K562 (cell line): Measurements from ENCODE around the gene CTDSP1. TPM values are rescaled to one million over a fixed set of nuclear protein-coding genes. Genes with fewer than 3 reads are reported as not detected.

ENCODE experiments used
- ATAC-seq: fragments of 200-7000 bp; cut with Tn5 transposase; 3 replicates; pipeline ENCODE4 v1.9.1; 2020; ENCODE audit warnings: moderate library complexity
- BruUV-seq: library from RNA; stranded (reverse); fragments of 400-500 nt; replicated peaks from 2 replicates; lab custom pipeline; 2021; lab: Mats Ljungman, UMichigan
- CTCF ChIA-PET: fragments of 300-600 bp; formaldehyde crosslinking; extraction: SDS; loops from one replicate; lab custom pipeline; 2021; ENCODE audit warnings: low intra/inter-chr PET ratio; lab: Yijun Ruan, JAX
- POLR2A ChIA-PET: fragments of 300-600, 350-650 bp; sonication (Branson Sonifier 250); formaldehyde crosslinking; extraction: SDS; loops from one replicate; lab custom pipeline; 2021; ENCODE audit warnings: antibody characterized with exemption, inconsistent platforms; lab: Yijun Ruan, JAX
- DNase-seq, 4 experiments: peaks; one replicate each; pipeline versions ENCODE4 v3.0.0 to v3.0.0-alpha.2; 2011 to 2018; ENCODE audit warnings: low spot score in 3 of 4, mixed read lengths in 3 of 4; ENCODE audit errors: extremely low read depth in 1 of 4
- FAIRE-seq: peaks from 2 replicates; lab custom pipeline; 2011; peaks lifted over from hg19 to GRCh38; lab: Jason Lieb, UNC
- H2AFZ ChIP-seq: 2 replicates; pipeline ENCODE4 v1.6.0; 2011; ENCODE audit warnings: low read depth, low read length, control low read depth, inconsistent platforms
- H3K27ac ChIP-seq: fragments of 200-600 bp; 3 replicates; pipeline ENCODE4 v1.8.0; 2011; ENCODE audit warnings: low read depth, mild to moderate bottlenecking, control low read depth, inconsistent platforms, low read length, moderate library complexity, mixed read lengths; ENCODE audit errors: extremely low read depth
- H3K27me3 ChIP-seq, 2 experiments: fragments of 300-600 bp in 1 of 2; 2 replicates in 1 of 2; 3 replicates in 1 of 2; pipeline versions ENCODE4 v1.6.0 to v1.8.0; 2011; ENCODE audit warnings: inconsistent platforms in 2 of 2, low read length in 2 of 2, mild to moderate bottlenecking in 1 of 2, mixed read lengths in 1 of 2, moderate library complexity in 1 of 2; ENCODE audit not compliant: control insufficient read depth in 2 of 2, insufficient read depth in 2 of 2
- H3K36me3 ChIP-seq: fragments of 300-600 bp; 3 replicates; pipeline ENCODE4 v1.8.0; 2011; ENCODE audit warnings: mild to moderate bottlenecking, low read length, inconsistent platforms; ENCODE audit not compliant: control insufficient read depth, insufficient read depth
- H3K4me1 ChIP-seq, 2 experiments: fragments of 200-600 bp in 1 of 2; replicated peaks in 1 of 2; 2 replicates in 1 of 2; 3 replicates in 1 of 2; pipeline versions ENCODE4 v1.5.1 to v1.8.0; 2011; ENCODE audit warnings: inconsistent platforms in 2 of 2, low read length in 2 of 2, mild to moderate bottlenecking in 1 of 2, mixed read lengths in 1 of 2, moderate library complexity in 1 of 2; ENCODE audit not compliant: control insufficient read depth in 2 of 2, insufficient read depth in 2 of 2
- H3K4me2 ChIP-seq: 2 replicates; pipeline ENCODE4 v1.6.1; 2011; ENCODE audit warnings: low read length, control low read depth, inconsistent platforms, mixed read lengths; ENCODE audit not compliant: insufficient read depth
- H3K4me3 ChIP-seq: fragments of 200-600 bp; sonication (generic), shearing (Covaris generic); 2 replicates; pipeline ENCODE4 v1.5.1; 2016; ENCODE audit warnings: control low read depth, inconsistent platforms
- H3K79me2 ChIP-seq: fragments of 200-600 bp; 3 replicates; pipeline ENCODE4 v1.8.0; 2011; ENCODE audit warnings: low read length, inconsistent platforms; ENCODE audit not compliant: control insufficient read depth, insufficient read depth
- H3K9ac ChIP-seq, 2 experiments: 2 replicates each; pipeline versions ENCODE4 v1.6.0 to v1.6.1; 2011; ENCODE audit warnings: low read depth in 2 of 2, low read length in 2 of 2, control low read depth in 1 of 2, inconsistent platforms in 1 of 2, mild to moderate bottlenecking in 1 of 2, mixed read lengths in 1 of 2; ENCODE audit not compliant: insufficient read depth in 1 of 2
- H3K9me1 ChIP-seq: one replicate; pipeline ENCODE4 v1.6.0; 2011; ENCODE audit warnings: inconsistent platforms, mild to moderate bottlenecking, low read length, moderate library complexity; ENCODE audit not compliant: control insufficient read depth, insufficient read depth
- H3K9me3 ChIP-seq: replicated peaks from 2 replicates; pipeline ENCODE4 v1.5.1; 2011; ENCODE audit warnings: low read depth, low read length, inconsistent platforms; ENCODE audit not compliant: control insufficient read depth, insufficient read depth
- H4K20me1 ChIP-seq: replicated peaks from 2 replicates; pipeline ENCODE4 v1.6.1; 2011; ENCODE audit warnings: low read length, inconsistent platforms, mixed read lengths; ENCODE audit not compliant: control insufficient read depth, insufficient read depth
- CAMTA2 ChIP-seq: fragments of 250-450 bp; sonication (Bioruptor Pico); conservative IDR thresholded peaks from 2 replicates; pipeline ENCODE4 v1.5.1; 2022
- CBX8 ChIP-seq: fragments of 200-600 bp; sonication (generic); IDR thresholded peaks from 2 replicates; pipeline ENCODE4 v1.6.1; 2012; ENCODE audit warnings: borderline replicate concordance, mixed run types, low read depth, mild to moderate bottlenecking, moderate library complexity, mixed read lengths, low read length, control low read depth, inconsistent platforms; ENCODE audit not compliant: poor library complexity, severe bottlenecking; ENCODE audit errors: extremely low read depth
- COPS2 ChIP-seq: fragments of 450-650 bp; conservative IDR thresholded peaks from 2 replicates; pipeline ENCODE4 v1.6.1; 2016; ENCODE audit warnings: mild to moderate bottlenecking, moderate library complexity
- CREBBP ChIP-seq: IDR thresholded peaks from one replicate; pipeline ENCODE4 v1.6.1; 2012; ENCODE audit warnings: low read depth, mild to moderate bottlenecking, control low read depth, inconsistent platforms, low read length
- HDAC3 ChIP-seq: fragments of 450-650 bp; IDR thresholded peaks from 2 replicates; pipeline ENCODE4 v1.6.1; 2018; ENCODE audit warnings: borderline replicate concordance, mild to moderate bottlenecking, moderate library complexity; ENCODE audit not compliant: partially characterized antibody
- HMGN3 ChIP-seq: IDR thresholded peaks from 2 replicates; pipeline ENCODE4 v1.6.1; 2011; ENCODE audit warnings: borderline replicate concordance, low read depth, mild to moderate bottlenecking, mixed read lengths, low read length; ENCODE audit not compliant: insufficient read length; ENCODE audit errors: extremely low read depth
- JUN ChIP-seq, 2 experiments: sonication (generic) in 1 of 2; formaldehyde crosslinking in 1 of 2; IDR thresholded peaks; 2 replicates each; pipeline versions ENCODE4 v1.6.1 to v1.8.0; 2012 to 2022; ENCODE audit warnings: borderline replicate concordance in 2 of 2, mild to moderate bottlenecking in 2 of 2, improper control_type of control experiment in 1 of 2, low read depth in 1 of 2, low read length in 1 of 2, missing genetic modification reagents in 1 of 2
- JUND ChIP-seq, 2 experiments: IDR thresholded peaks; 2 replicates in 1 of 2; 3 replicates in 1 of 2; pipeline ENCODE4 v1.6.1; 2011; ENCODE audit warnings: borderline replicate concordance in 2 of 2, low read depth in 2 of 2, low read length in 2 of 2, improper control_type of control experiment in 1 of 2, missing biosample characterization in 1 of 2, missing genetic modification characterization in 1 of 2, missing genetic modification reagents in 1 of 2
- NBN ChIP-seq: fragments of 450-650 bp; IDR thresholded peaks from 2 replicates; pipeline ENCODE4 v1.6.1; 2016; ENCODE audit warnings: low read depth, mild to moderate bottlenecking
- NR4A1 ChIP-seq, 2 experiments: fragments of 250-450 bp in 1 of 2; fragments of 450-650 bp in 1 of 2; sonication (Bioruptor Pico) in 1 of 2; IDR thresholded peaks; 2 replicates each; pipeline versions ENCODE4 v1.4.0 to v1.6.1; 2016 to 2020; ENCODE audit warnings: mild to moderate bottlenecking in 2 of 2, missing compliant biosample characterization in 1 of 2, missing genetic modification characterization in 1 of 2, moderate library complexity in 1 of 2
- RFX1 ChIP-seq: fragments of 450-650 bp; IDR thresholded peaks from 2 replicates; pipeline ENCODE4 v1.6.1; 2016; ENCODE audit warnings: mild to moderate bottlenecking, moderate library complexity
- ZKSCAN8 ChIP-seq: fragments of 200-800 bp; sonication (Bioruptor generic); IDR thresholded peaks from 2 replicates; pipeline ENCODE4 v1.6.1; 2016; ENCODE audit warnings: missing genetic modification characterization, missing compliant biosample characterization
- WGBS: fragments of 100-300 bp; shearing (Covaris generic); methylation state at CpG from one replicate; pipeline ENCODE4 v1.1.6; 2016; ENCODE audit warnings: low coverage, mixed read lengths; ENCODE audit not compliant: insufficient coverage; ENCODE audit errors: missing lambda C conversion rate; 5-methylcytosine and 5-hydroxymethylcytosine counted together
- in situ Hi-C: fragments of 300-500 bp; cut with MboI; formaldehyde crosslinking; loops from 4 replicates; pipeline ENCODE4 v1.15.0; 2018; ENCODE audit warnings: inconsistent platforms, mixed read lengths
- intact Hi-C: fragments of 100-400 bp; cut with micrococcal nuclease; formaldehyde crosslinking; loops from 2 replicates; pipeline ENCODE4 v1.14.2; 2022
- polyA plus RNA-seq, 8 experiments: library from polyadenylated mRNA; depleted of rRNA in 4 of 8; stranded (reverse) in 5 of 8; unstranded in 3 of 8; fragments of >200 nt; fragmentation: Nextera tagmentation in 2 of 8; fragmentation: Illumina TruSeq in 1 of 8; extraction: Ambion mirVana in 2 of 8; extraction: Trizol in 1 of 8; gene quantifications; 2 replicates each; pipeline versions ENCODE4 v1.2.1 to v1.2.3, GENCODE V29; 2011 to 2014; ENCODE audit warnings: inconsistent platforms in 1 of 8, missing spikeins in 1 of 8
- total RNA-seq, 7 experiments: library from RNA; depleted of rRNA in 6 of 7; stranded (reverse); fragments of >200 nt in 6 of 7; fragmentation: Illumina TruSeq in 2 of 7; extraction: Trizol in 2 of 7; gene quantifications; 2 replicates each; pipeline versions ENCODE4 v1.2.1 to v1.2.3, GENCODE V29; 2011 to 2021; ENCODE audit warnings: low replicate concordance in 1 of 7
- TF ChIP-seq, protein P1 (sequence below): conservative IDR thresholded peaks from 2 replicates; pipeline ENCODE4 v1.6.1; 2011; ENCODE audit warnings: low read depth, mild to moderate bottlenecking, low read length; ENCODE audit not compliant: control insufficient read depth
- TF ChIP-seq, protein P2 (sequence below): sonication (generic); formaldehyde crosslinking; IDR thresholded peaks from 2 replicates; pipeline ENCODE4 v1.8.0; 2023; ENCODE audit warnings: mild to moderate bottlenecking, missing genetic modification reagents
- TF ChIP-seq, protein P3 (sequence below): fragments of 450-650 bp; formaldehyde crosslinking; IDR thresholded peaks from 2 replicates; pipeline ENCODE4 v1.4.0; 2020; ENCODE audit warnings: mild to moderate bottlenecking, moderate library complexity

The CTDSP1 gene
- total and polyA plus RNA-seq, 9 of the 15 experiments (the other 6 are each of a cell fraction or from before 2014, with no cell fraction given), result 2.4 to 74.8 (median 45.8) TPM

DNA sequence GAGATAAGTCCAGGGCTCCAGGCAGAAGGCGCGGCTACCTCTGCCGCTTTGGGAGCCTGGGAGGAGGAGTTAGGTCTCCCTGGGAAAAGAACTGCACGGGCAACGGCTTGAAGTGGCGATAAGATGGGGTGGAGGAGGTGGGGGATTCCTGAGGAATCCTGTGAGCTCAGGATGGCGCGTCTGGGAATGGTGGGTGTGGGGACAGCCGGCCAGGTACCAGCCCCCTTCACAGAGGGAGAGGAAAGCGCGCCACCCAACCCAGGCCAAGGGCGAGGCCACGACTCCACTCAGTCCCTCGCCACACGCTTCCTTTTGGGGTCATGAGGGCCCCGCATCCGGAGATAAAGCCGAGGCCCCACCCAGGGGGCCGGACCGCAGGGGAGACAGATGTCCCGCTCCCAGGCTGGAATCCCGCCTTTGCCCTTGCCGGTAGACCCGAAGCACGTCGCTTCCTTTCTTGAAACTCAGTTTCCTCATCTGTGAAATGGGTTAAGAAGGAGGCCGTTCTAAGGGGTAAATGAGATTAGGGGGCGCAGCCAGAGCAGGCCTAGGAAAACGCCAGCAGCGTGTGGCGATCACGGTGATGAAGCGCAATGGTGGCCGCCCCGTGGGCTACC lies 1.7 kb upstream of the CTDSP1 start:
- CTCF ChIA-PET, result no interaction called here
- Histone ChIP-seq H3K27me3 (no peaks in the 10 kb centered on the region), H3K4me1 (peaks cover 22 to 83% of the 10 kb centered on the region in 2 experiments), H3K27ac (peak overlapping the region; percentile 99), H3K36me3 (peaks cover 20% of the 10 kb centered on the region; the same call in 1 of the 3 replicates), H3K4me2 (peak overlapping the region; percentile 80), H3K9me1 (no peaks in the 10 kb centered on the region), H3K4me3 (peak overlapping the region; percentile 57), H2AFZ (0 out of 2 replicates have a peak overlapping the region, but pooled peaks have one; percentile 47), H4K20me1 (no peaks in the 10 kb centered on the region), H3K9me3 (no peaks in the 10 kb centered on the region), H3K9ac (peak overlapping the region; percentile 98 to 100), H3K79me2 (peaks cover 76% of the 10 kb centered on the region)
- 0% methylated on average over 16 of the region's 35 CpGs for WGBS
- DNase-seq (peak; percentile 66 to 93 (median 74)), ATAC-seq (peak; percentile 52), FAIRE-seq (peak; percentile 91)
- no TSS peak for BruUV-seq
- intact Hi-C loops, result loop anchor here (1.0 to 5.0 kb wide), 6 partner anchors 8 to 211 kb away; partner anchors contain the start of genes CNOT9, TMBIM1 and USP37
- POLR2A ChIA-PET, result interaction anchor here (0.7 to 0.8 kb wide), 2 partner anchors 68 to 110 kb away, joined by 3 read pairs; no protein-coding TSS in a partner anchor
- in situ Hi-C loops, result loop anchor here (5.0 kb wide), 1 partner anchor 111 kb away; no protein-coding TSS in a partner anchor
- TF ChIP-seq NBN, result peak; percentile 65; the same call in 1 of the 2 replicates
- TF ChIP-seq CBX8, result no peak
- TF ChIP-seq COPS2, result no peak
- TF ChIP-seq RFX1, result no peak
- TF ChIP-seq HDAC3, result no peak
- peak; percentile 95 for TF ChIP-seq HMGN3
- TF ChIP-seq, protein P1, sequence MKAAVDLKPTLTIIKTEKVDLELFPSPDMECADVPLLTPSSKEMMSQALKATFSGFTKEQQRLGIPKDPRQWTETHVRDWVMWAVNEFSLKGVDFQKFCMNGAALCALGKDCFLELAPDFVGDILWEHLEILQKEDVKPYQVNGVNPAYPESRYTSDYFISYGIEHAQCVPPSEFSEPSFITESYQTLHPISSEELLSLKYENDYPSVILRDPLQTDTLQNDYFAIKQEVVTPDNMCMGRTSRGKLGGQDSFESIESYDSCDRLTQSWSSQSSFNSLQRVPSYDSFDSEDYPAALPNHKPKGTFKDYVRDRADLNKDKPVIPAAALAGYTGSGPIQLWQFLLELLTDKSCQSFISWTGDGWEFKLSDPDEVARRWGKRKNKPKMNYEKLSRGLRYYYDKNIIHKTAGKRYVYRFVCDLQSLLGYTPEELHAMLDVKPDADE, result peak; percentile 57
- no peak for TF ChIP-seq NR4A1 (CRISPR knock-in tag; IDR thresholded peaks at IDR 0.05)
- TF ChIP-seq NR4A1 (tag; IDR thresholded peaks at IDR 0.05), result no peak
- no peak for TF ChIP-seq CREBBP
- TF ChIP-seq JUN (IDR thresholded peaks at IDR 0.05; ENCODE audit: borderline replicate concordance, low read depth, low read length), result 0 out of 2 replicates have a peak, but pooled peaks have one; percentile 28
- TF ChIP-seq JUN (CRISPR knock-in tag; IDR thresholded peaks at IDR 0.05; ENCODE audit: borderline replicate concordance), result no peak
- TF ChIP-seq, protein P2, sequence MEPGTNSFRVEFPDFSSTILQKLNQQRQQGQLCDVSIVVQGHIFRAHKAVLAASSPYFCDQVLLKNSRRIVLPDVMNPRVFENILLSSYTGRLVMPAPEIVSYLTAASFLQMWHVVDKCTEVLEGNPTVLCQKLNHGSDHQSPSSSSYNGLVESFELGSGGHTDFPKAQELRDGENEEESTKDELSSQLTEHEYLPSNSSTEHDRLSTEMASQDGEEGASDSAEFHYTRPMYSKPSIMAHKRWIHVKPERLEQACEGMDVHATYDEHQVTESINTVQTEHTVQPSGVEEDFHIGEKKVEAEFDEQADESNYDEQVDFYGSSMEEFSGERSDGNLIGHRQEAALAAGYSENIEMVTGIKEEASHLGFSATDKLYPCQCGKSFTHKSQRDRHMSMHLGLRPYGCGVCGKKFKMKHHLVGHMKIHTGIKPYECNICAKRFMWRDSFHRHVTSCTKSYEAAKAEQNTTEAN, result no peak
- no peak for TF ChIP-seq CAMTA2 (CRISPR knock-in tag)
- no peak for TF ChIP-seq ZKSCAN8 (CRISPR knock-in tag)
- TF ChIP-seq JUND (IDR thresholded peaks at IDR 0.05; ENCODE audit: borderline replicate concordance, low read depth, low read length), result peak; percentile 1; the same call in 1 of the 2 replicates
- no peak for TF ChIP-seq JUND (tag; IDR thresholded peaks at IDR 0.05; ENCODE audit: borderline replicate concordance, low read depth, low read length)
- TF ChIP-seq, protein P3, sequence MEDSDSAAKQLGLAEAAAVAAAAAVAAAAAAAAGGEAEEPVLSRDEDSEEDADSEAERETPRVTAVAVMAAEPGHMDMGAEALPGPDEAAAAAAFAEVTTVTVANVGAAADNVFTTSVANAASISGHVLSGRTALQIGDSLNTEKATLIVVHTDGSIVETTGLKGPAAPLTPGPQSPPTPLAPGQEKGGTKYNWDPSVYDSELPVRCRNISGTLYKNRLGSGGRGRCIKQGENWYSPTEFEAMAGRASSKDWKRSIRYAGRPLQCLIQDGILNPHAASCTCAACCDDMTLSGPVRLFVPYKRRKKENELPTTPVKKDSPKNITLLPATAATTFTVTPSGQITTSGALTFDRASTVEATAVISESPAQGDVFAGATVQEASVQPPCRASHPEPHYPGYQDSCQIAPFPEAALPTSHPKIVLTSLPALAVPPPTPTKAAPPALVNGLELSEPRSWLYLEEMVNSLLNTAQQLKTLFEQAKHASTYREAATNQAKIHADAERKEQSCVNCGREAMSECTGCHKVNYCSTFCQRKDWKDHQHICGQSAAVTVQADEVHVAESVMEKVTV, result no peak
